Activated T-helper 17 cell treated with anti-CD3 and anti-CD28 coated beads, Interleukin-2, amount 50 U/mL, for 72 hours (primary cell): ENCODE measurements around the gene SEC11C. TPM values are rescaled to one million over a fixed set of nuclear protein-coding genes. Genes with fewer than 3 reads are reported as not detected.

ENCODE experiments used
- ATAC-seq: fragments of 150-1000 bp; cut with Tn5 transposase; replicated peaks from 2 replicates; pipeline ENCODE4 v1.10.0; 2021; ENCODE audit warnings: mild to moderate bottlenecking, moderate library complexity
- H3K27ac Mint-ChIP-seq: one replicate; pipeline ENCODE4 v1.8.0; 2022; ENCODE audit warnings: mixed read lengths
- H3K27me3 Mint-ChIP-seq: one replicate; pipeline ENCODE4 v1.8.0; 2022; ENCODE audit warnings: mixed read lengths
- H3K36me3 Mint-ChIP-seq: one replicate; pipeline ENCODE4 v1.8.0; 2022; ENCODE audit warnings: low read depth, mild to moderate bottlenecking, mixed read lengths
- H3K4me1 Mint-ChIP-seq: one replicate; pipeline ENCODE4 v1.8.0; 2022; ENCODE audit warnings: mixed read lengths
- H3K4me3 Mint-ChIP-seq: one replicate; pipeline ENCODE4 v1.8.0; 2022; ENCODE audit warnings: mild to moderate bottlenecking, mixed read lengths
- H3K9me3 Mint-ChIP-seq: one replicate; pipeline ENCODE4 v1.8.0; 2022; ENCODE audit warnings: mixed read lengths
- total RNA-seq, 2 donors: library from RNA; stranded (reverse); gene quantifications; one replicate each; pipeline ENCODE4 v1.2.3, GENCODE V29; 2022

The SEC11C gene
- 10 to 100 TPM; 57.9 to 87.8 TPM for total RNA-seq

DNA sequence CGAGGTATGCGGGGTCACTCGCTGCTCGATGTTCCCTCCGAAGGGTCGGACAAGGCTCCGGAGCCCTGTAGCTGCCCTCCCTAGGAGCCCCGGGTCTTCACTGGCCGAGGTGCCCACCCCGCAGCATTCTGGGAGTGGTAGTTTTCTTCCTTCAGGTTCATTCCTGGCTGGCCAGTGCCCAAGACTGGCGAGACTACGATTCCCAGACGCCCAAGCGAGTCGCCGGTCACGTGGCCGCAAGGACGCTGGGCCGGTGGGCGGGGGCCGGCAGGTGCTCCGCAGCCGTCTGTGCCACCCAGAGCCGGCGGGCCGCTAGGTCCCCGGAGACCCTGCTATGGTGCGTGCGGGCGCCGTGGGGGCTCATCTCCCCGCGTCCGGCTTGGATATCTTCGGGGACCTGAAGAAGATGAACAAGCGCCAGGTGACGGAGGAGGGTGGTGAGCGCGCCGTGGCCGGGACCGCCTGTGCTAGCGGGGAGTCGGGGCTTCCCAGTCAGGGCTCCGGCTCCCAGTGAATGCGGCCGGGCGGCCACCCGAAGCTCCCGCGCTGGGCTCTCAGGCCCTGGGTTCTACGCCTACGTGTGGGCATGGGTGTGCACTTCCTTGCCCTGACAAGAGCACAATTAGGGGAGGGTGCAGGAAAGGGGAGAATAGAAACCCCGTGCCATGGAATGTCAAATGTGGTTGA, at the start of gene SEC11C:
SEC11C (plus strand) TSS at position 270 of the 687 bp plus-strand sequence; CDS start at position 335, 65 bp downstream.
- peaks cover 21% of the 10 kb centered on the region for H3K36me3 Mint-ChIP-seq
- H3K4me1 Mint-ChIP-seq: peaks cover 30% of the 10 kb centered on the region
- peak within 1 kb of the TSS; percentile 83 for H3K4me3 Mint-ChIP-seq
- no peaks in the 10 kb centered on the region for H3K9me3 Mint-ChIP-seq
- H3K27ac Mint-ChIP-seq: peak within 1 kb of the TSS; percentile 97
- H3K27me3 Mint-ChIP-seq: peaks cover 11% of the 10 kb centered on the region
- ATAC-seq: peak; percentile 88

DNA sequence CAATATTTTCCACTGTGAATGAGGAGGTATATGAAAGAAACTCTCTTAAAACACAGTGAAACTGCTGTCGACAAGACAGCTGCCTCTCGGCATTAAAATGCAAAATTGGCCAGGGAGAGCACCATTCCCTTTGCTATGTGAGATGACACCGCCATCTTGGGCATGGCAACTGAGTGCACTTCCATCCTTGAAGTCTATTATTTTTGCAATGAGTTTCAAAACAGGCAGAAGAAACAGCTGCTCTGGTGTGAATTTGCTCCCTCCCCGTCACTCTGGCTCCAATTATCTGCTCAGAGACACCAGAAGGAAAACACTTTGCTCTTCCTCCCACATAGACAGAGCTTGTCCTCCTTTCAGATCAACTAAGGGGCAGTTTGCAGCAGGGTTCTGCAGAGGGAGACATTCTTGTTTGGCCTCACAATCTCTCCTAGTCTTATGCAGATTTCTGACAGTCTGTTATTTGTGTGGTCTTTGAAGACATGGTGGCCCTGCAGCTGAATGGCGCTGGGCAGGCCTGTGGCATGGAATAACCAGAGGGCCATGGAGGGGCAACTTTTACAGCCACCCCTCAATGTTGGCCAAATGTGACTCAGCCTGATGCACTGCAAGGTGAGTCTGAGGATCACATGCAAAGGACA, 48.6 kb upstream of the SEC11C start:
- H3K4me3 Mint-ChIP-seq: no peak overlapping the region
- no peaks in the 10 kb centered on the region for H3K36me3 Mint-ChIP-seq
- peaks cover 3% of the 10 kb centered on the region for H3K27me3 Mint-ChIP-seq
- ATAC-seq: no peak
- H3K9me3 Mint-ChIP-seq: no peaks in the 10 kb centered on the region
- H3K4me1 Mint-ChIP-seq: no peaks in the 10 kb centered on the region
- H3K27ac Mint-ChIP-seq: no peak overlapping the region

DNA sequence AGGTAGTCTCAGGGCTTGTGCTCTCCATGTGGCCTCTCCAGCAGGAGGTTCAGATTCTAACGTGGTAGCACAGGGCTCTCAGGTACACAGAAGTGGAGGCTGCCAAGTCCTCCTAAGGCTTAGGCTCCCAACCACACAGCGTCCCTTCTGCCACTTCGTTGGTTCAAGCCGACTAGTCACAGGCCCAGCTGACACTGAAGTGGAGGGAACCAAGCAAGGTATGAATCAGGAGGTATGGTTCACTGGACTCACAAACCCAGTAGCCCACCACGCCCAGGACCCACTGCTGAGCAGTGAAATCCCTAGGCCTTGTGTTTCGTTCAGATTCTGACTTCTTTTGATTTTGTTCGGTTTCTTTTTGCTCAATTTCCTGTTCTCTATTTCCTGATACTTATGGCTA, 46.0 kb upstream of the SEC11C start:
- no peak for ATAC-seq
- Mint-ChIP-seq H3K4me1 (no peaks in the 10 kb centered on the region), H3K9me3 (no peaks in the 10 kb centered on the region), H3K27ac (no peak overlapping the region), H3K27me3 (peaks cover 10% of the 10 kb centered on the region), H3K4me3 (no peak overlapping the region), H3K36me3 (no peaks in the 10 kb centered on the region)

DNA sequence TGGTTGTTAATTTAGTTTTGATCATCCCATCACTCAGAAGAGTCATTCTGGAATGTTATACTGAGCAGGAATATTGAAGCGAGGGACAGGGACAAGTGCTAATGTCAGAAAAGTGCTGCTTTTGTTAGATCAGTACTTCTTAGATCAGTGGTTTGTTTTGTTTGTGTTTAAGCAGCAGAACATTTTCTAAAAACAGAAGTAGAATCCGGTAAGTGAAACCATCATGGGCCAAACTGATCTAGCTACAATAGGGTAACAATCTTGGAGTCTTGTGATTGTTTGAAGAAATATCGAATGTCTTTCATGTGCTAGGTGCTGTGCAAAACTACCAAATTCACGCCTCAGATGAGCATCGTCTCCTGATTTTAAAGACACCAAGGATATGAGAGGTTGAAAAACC, 45.1 kb upstream of the SEC11C start:
- Mint-ChIP-seq H3K27ac (no peak overlapping the region), H3K36me3 (no peaks in the 10 kb centered on the region), H3K4me1 (no peaks in the 10 kb centered on the region), H3K4me3 (no peak overlapping the region), H3K9me3 (no peaks in the 10 kb centered on the region), H3K27me3 (peaks cover 10% of the 10 kb centered on the region)
- ATAC-seq: no peak

DNA sequence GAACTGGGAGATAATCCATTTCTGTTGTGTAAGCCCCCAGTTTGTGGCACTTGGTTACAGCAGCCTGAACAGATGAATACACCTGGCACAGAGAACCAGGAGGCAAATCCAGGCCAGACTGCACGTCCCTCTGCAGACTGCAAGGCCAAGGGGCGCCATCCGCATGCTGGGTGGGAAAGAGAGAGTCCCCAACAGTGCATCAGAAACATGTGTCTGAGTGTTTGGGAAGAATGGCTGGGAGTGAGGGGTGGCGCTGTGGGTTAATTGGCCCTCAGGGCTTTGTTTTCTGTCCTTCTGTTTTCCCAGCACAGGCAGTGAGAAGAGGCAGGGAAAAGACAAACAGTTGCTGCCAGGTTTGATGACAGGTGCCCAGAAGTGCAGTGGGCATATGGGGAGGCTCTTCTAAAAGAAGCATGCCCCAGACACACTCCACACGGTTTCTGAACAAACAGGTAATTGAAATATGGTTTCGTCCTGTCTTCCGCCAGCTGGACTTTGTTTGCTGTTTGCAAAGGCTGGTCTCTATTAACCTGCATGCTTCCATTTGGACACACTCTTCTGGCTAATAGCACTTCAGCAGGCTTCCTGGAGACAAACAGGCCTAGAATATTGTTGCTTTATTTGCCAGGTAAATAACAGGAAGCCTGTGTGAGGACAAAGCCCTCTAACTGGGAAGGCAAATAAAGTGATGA, 43.4 kb upstream of the SEC11C start:
- H3K9me3 Mint-ChIP-seq: no peaks in the 10 kb centered on the region
- no peak for ATAC-seq
- H3K4me1 Mint-ChIP-seq: no peaks in the 10 kb centered on the region
- peaks cover 15% of the 10 kb centered on the region for H3K27me3 Mint-ChIP-seq
- H3K36me3 Mint-ChIP-seq: no peaks in the 10 kb centered on the region
- no peak overlapping the region for H3K27ac Mint-ChIP-seq
- H3K4me3 Mint-ChIP-seq: no peak overlapping the region

DNA sequence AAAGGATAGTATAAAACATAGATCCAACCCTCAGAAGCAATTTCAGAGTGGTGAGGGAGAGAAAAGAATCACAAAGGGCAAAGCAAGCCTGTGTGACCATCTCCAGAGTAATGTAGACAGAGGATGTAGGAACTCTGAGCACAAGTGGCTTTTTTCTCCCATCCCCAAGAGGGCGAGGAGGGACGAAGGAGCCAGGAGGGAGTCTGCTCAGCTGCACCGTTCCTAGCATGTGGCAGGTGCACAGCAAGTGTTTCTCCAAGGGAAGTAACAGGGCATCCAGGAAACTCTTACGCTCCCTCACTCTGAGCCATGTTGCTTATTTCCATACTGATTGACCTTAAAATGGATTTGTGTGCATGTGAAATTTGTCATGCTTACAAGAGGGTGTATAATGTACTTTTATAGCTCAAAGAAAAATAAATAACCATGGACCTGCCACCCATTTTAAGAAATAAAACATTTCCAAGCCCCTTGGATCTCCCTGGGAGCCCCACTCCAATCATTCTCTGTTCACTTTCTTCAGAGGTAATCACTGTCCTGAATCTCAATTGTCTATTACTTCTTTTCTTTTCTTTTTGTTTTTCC, 37.8 kb upstream of the SEC11C start:
- H3K4me1 Mint-ChIP-seq: no peaks in the 10 kb centered on the region
- no peak for ATAC-seq
- no peak overlapping the region for H3K27ac Mint-ChIP-seq
- H3K4me3 Mint-ChIP-seq: no peak overlapping the region
- H3K27me3 Mint-ChIP-seq: peaks cover 32% of the 10 kb centered on the region
- H3K9me3 Mint-ChIP-seq: no peaks in the 10 kb centered on the region
- H3K36me3 Mint-ChIP-seq: no peaks in the 10 kb centered on the region

DNA sequence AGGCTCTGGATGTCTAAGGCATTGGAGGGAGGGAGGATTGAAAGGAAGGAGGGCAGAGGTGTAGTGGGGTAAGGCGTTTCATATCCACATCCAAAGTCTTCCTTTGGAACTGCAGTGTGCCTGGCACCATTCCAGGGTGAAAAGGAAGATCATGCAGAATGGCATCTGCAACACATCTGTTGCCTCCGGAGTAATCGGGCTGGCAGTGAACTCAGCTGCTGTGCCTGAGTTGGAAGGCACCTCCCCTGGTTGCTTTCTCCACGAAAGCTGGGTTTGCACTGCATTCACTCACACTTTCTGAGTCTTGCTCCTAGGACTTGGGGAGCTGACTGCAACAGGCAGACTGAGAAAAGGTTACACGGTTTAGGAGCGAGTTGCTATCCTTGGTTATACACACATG, 30.3 kb upstream of the SEC11C start:
- H3K4me1 Mint-ChIP-seq: no peaks in the 10 kb centered on the region
- H3K9me3 Mint-ChIP-seq: no peaks in the 10 kb centered on the region
- H3K27me3 Mint-ChIP-seq: peaks cover 73% of the 10 kb centered on the region
- no peak overlapping the region for H3K4me3 Mint-ChIP-seq
- ATAC-seq: no peak
- no peaks in the 10 kb centered on the region for H3K36me3 Mint-ChIP-seq
- no peak overlapping the region for H3K27ac Mint-ChIP-seq

DNA sequence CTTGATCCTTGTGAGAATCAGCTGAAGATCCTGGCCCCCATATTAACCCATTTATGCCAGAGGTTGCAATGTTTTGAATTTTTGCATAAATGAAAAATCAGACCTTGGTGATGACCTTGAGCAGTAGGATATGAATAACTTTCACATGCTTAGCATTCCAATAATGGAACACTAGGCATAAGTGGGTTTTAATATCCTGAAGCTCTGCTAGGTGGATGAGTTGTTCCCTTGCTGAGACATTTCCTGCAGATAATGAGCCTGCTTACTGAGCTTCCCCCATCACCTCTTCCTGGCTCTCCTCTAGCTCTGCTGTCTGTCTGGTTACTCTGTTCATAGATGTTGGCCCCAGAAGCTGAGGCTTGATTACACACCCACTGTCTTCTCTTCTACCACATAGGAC, 25.5 kb upstream of the SEC11C start:
- ATAC-seq: no peak
- H3K27me3 Mint-ChIP-seq: peaks cover 48% of the 10 kb centered on the region
- H3K4me3 Mint-ChIP-seq: no peak overlapping the region

DNA sequence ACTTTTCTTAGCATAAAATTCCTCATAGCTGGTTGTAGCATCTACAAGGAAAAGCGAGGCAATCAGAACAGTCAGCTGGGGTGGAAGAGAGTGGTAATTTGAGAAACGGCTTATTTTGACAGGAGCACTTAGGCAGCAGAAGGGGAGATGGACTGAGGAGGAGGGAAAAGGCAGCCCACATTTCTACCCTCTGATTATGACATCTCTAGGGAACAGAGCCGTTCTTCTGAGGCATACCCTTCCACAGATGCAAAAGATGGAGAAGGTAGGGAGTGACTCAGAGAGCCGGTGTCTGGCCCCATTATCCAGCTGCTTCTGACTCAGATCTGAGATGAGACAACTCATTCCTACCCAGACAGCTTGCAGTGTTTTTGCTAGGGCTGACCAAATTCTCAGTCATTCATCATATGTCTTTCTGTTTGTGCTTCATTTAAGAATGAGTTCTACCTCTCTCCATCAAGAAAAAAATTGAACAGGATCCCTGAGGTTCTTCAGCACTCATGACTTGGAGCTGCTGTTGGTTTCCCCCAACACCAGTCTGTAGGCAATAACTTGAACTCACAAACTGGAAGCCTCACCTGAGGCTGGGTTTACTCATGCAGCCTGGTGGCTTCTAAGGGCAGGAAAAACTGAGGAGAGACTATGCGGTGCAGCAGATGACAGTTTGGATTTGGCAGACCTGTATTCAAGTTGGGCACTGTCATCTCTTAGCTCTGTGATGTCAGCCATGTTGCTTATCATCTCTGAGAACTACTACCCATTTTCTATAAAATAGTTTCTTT, 15.9 kb upstream of the SEC11C start:
- no peaks in the 10 kb centered on the region for H3K36me3 Mint-ChIP-seq
- peak; percentile 96 for ATAC-seq
- no peaks in the 10 kb centered on the region for H3K9me3 Mint-ChIP-seq
- peak overlapping the region; percentile 73 for H3K27ac Mint-ChIP-seq
- peaks cover 7% of the 10 kb centered on the region for H3K4me1 Mint-ChIP-seq
- H3K4me3 Mint-ChIP-seq: peak overlapping the region; percentile 8
- H3K27me3 Mint-ChIP-seq: peaks cover 29% of the 10 kb centered on the region

More for the DNA sequence above, 25.5 kb upstream of the SEC11C start:
- Mint-ChIP-seq H3K9me3 (no peaks in the 10 kb centered on the region), H3K4me1 (no peaks in the 10 kb centered on the region), H3K27ac (no peak overlapping the region), H3K36me3 (no peaks in the 10 kb centered on the region)

DNA sequence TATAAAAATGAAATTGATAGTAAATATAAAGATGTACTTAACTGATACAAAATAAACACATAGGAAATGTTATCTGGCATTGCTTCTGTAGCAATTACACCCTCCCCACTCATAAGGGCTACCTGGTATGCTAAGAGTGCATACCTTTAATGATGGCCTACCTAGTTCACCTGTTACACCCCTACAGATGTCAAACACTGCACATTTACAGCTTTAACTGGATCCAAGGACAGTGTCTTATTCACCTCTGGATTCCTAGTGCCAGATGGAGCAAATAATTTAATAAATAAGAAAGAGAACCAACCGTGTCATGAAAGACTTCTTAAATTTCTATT, 15.3 kb upstream of the SEC11C start:
- no peak overlapping the region for H3K4me3 Mint-ChIP-seq
- peaks cover 7% of the 10 kb centered on the region for H3K4me1 Mint-ChIP-seq
- H3K27ac Mint-ChIP-seq: peak overlapping the region; percentile 73
- no peaks in the 10 kb centered on the region for H3K9me3 Mint-ChIP-seq
- H3K27me3 Mint-ChIP-seq: peaks cover 29% of the 10 kb centered on the region
- ATAC-seq: no peak
- H3K36me3 Mint-ChIP-seq: no peaks in the 10 kb centered on the region

DNA sequence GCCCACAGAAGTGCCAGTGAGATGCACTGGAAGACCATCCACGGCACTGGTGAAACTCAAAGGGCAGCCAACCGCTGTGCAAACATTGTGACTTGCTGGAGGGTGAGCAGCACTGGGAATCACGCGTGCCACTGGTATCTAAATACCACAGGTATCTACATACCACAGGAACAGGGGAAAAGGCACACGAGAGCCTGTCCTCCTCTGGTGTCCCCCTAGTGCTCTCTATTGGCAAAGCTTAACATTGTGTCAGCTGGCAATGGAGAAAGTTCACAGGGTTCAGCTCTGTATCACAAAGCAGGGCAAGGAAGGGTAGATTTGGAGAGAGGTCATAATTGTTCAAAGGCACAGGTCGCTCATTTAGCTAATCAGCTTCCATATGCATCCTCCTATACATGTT, 12.6 kb upstream of the SEC11C start:
- Mint-ChIP-seq H3K36me3 (no peaks in the 10 kb centered on the region), H3K4me1 (peaks cover 7% of the 10 kb centered on the region), H3K4me3 (no peak overlapping the region), H3K9me3 (no peaks in the 10 kb centered on the region), H3K27me3 (peaks cover 34% of the 10 kb centered on the region), H3K27ac (no peak overlapping the region)
- ATAC-seq: no peak

DNA sequence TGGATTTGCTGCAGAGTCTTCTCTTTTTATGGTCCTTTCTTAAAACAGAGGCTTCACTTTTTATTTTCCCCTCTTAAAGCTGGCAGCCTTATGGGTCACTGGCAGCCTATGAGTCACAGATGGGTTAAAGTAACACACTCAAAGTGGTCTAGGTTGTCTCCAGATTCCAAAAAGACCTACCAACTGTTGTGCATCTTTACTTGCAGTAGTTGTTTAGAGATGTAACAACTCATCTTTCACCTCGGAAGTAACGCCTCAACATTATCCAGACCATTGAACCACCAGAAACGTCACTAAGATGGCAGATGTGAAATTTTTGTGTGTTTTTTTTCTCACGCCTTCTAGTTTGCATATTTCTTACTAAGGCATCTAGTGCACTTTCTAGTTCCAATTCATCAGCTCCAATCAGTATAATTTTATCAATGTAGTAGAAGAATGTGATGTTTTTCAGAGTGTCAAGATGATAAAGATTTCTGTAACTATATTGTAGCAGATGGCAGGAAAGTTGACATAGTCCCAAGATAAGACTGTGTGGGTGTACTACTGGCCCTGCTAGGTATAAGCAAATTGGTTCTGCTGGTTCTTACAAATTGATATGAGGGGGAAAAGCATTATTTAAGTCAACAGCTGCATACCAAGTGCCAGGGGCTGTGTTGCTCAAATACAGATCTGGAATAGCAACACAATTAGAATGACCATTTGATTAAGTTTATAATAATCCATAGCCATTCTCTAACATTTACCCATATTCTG, 9.6 kb upstream of the SEC11C start:
- no peak for ATAC-seq
- peaks cover 46% of the 10 kb centered on the region for H3K27me3 Mint-ChIP-seq
- H3K4me3 Mint-ChIP-seq: no peak overlapping the region
- H3K9me3 Mint-ChIP-seq: no peaks in the 10 kb centered on the region
- H3K4me1 Mint-ChIP-seq: no peaks in the 10 kb centered on the region
- H3K36me3 Mint-ChIP-seq: no peaks in the 10 kb centered on the region
- no peak overlapping the region for H3K27ac Mint-ChIP-seq

DNA sequence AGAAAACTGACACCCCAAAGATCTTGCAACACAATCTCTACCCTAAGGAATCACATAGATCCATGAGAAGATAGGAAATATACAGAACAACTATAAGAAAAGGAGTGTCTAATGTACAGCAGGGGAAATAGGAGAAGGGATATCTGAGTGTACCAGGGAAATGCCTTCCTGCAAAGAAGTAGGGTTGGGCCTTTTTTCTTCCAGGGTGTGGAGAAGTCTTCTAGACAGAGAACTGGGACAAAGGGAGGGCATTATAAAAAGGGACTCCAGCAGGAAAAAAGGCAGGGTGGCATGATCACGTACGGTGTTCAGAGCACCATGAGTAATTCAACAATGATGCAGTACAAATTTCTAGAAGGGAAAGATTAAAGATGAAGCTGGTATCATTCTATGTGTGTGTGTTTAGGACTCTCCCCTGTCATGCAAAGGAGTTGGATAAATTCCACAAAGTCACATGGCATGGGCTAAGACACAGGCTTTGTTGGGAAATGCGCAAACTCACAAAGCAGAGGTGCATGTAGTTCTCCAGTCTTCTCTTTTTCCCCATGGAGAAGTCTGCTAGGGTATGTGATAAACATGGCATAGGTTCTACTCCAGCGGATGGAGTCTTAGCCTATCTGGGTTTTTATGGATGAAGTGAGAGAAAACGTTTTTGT, 6.7 kb upstream of the SEC11C start:
- ATAC-seq: no peak
- no peaks in the 10 kb centered on the region for H3K9me3 Mint-ChIP-seq
- no peaks in the 10 kb centered on the region for H3K4me1 Mint-ChIP-seq
- H3K27ac Mint-ChIP-seq: no peak overlapping the region
- H3K27me3 Mint-ChIP-seq: peaks cover 44% of the 10 kb centered on the region
- H3K36me3 Mint-ChIP-seq: no peaks in the 10 kb centered on the region
- no peak overlapping the region for H3K4me3 Mint-ChIP-seq
